CD8-positive, alpha-beta memory T cell (primary cell): ENCODE results near the gene VRK3. TPM values are rescaled to one million over a fixed set of nuclear protein-coding genes. Genes with fewer than 3 reads are reported as not detected.

Experiments
- CTCF ChIA-PET: fragments of 350-600 bp; sonication (Branson Sonifier 250); formaldehyde crosslinking; loops from one replicate; lab custom pipeline; 2021; ENCODE audit warnings: antibody characterized with exemption; lab: Charles Lee
- POLR2A ChIA-PET: fragments of 350-600 bp; sonication (Branson Sonifier 250); formaldehyde crosslinking; loops from one replicate; lab custom pipeline; 2021; ENCODE audit warnings: antibody characterized with exemption; lab: Charles Lee
- DNase-seq, 5 donors: peaks; one replicate each; pipeline versions ENCODE4 v3.0.0 to v3.0.0-alpha.2; 2020 to 2022; ENCODE audit warnings: mixed read lengths in 1 of 5
- H3K27ac ChIP-seq: one replicate; pipeline ENCODE4 v1.7.0; 2013; ENCODE audit warnings: low read depth, mild to moderate bottlenecking, low read length, moderate library complexity
- H3K27me3 ChIP-seq: 2 replicates; pipeline ENCODE4 v1.7.0; 2013; ENCODE audit warnings: low read length, mild to moderate bottlenecking; ENCODE audit not compliant: insufficient read depth, poor library complexity, severe bottlenecking
- H3K36me3 ChIP-seq: 2 replicates; pipeline ENCODE4 v1.7.0; 2013; ENCODE audit warnings: mild to moderate bottlenecking, low read length, moderate library complexity; ENCODE audit not compliant: insufficient read depth
- H3K4me1 ChIP-seq: 2 replicates; pipeline ENCODE4 v1.7.0; 2013; ENCODE audit warnings: mild to moderate bottlenecking, low read length, moderate library complexity; ENCODE audit not compliant: insufficient read depth
- H3K4me3 ChIP-seq: 2 replicates; pipeline ENCODE4 v1.7.0; 2013; ENCODE audit warnings: mild to moderate bottlenecking, low read length
- H3K9me3 ChIP-seq: 2 replicates; pipeline ENCODE4 v1.7.0; 2013; ENCODE audit warnings: mild to moderate bottlenecking, low read length
- H3K27ac Mint-ChIP-seq, 8 donors: one replicate each; pipeline ENCODE4 v1.8.0; 2020 to 2021; ENCODE audit warnings: mixed read lengths in 8 of 8, mild to moderate bottlenecking in 6 of 8, inconsistent platforms in 3 of 8, moderate library complexity in 3 of 8
- H3K27me3 Mint-ChIP-seq, 2 donors: one replicate each; pipeline ENCODE4 v1.8.0; 2020 to 2021; ENCODE audit warnings: mixed read lengths in 2 of 2, mild to moderate bottlenecking in 1 of 2, moderate library complexity in 1 of 2
- H3K36me3 Mint-ChIP-seq, 3 donors: one replicate each; pipeline ENCODE4 v1.8.0; 2020 to 2021; ENCODE audit warnings: mixed read lengths in 3 of 3, inconsistent platforms in 1 of 3, mild to moderate bottlenecking in 1 of 3
- H3K4me1 Mint-ChIP-seq, 3 donors: one replicate each; pipeline ENCODE4 v1.8.0; 2020 to 2021; ENCODE audit warnings: mixed read lengths in 3 of 3, inconsistent platforms in 1 of 3, mild to moderate bottlenecking in 1 of 3
- H3K4me3 Mint-ChIP-seq, 7 donors: one replicate each; pipeline ENCODE4 v1.8.0; 2020 to 2021; ENCODE audit warnings: mixed read lengths in 7 of 7, mild to moderate bottlenecking in 6 of 7, moderate library complexity in 4 of 7, inconsistent platforms in 2 of 7
- H3K9me3 Mint-ChIP-seq, 5 donors: one replicate each; pipeline ENCODE4 v1.8.0; 2020 to 2022; ENCODE audit warnings: mixed read lengths in 5 of 5, mild to moderate bottlenecking in 3 of 5, moderate library complexity in 2 of 5, inconsistent platforms in 1 of 5
- polyA plus RNA-seq: library from polyadenylated mRNA; unstranded; fragments of 300-500 nt; fragmentation: Illumina TruSeq; gene quantifications from one replicate; pipeline ENCODE4 v1.2.3, GENCODE V29; 2021
- total RNA-seq, 2 experiments: library from RNA; stranded (reverse); gene quantifications; one replicate each; pipeline ENCODE4 v1.2.3, GENCODE V29; 2021

The VRK3 gene
- total and polyA plus RNA-seq, 3 experiments from 2014 or later, result 62.4 to 92.7 (median 66.5) TPM

DNA sequence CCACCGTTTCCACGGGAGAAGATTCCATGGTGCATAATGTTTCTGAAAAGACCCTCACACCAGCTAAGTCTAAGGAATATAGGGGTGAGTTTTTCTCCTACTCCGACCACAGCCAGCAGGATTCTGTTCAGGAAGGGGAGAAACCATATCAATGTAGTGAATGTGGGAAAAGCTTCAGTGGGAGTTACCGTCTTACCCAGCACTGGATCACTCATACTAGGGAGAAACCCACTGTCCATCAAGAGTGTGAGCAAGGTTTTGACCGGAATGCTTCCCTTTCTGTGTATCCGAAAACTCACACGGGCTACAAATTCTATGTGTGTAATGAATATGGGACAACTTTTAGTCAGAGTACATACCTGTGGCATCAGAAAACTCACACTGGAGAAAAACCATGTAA lies 19.8 kb upstream of the VRK3 start:
- ChIA-PET POLR2A (no interaction called here), CTCF (no interaction called here)
- Mint-ChIP-seq H3K4me3 (no peak overlapping the region), H3K27ac (peak overlapping the region in 1 of 8 donors; percentile 32), H3K27me3 (no peaks in the 10 kb centered on the region), H3K36me3 (peaks cover 50 to 81% (median 52%) of the 10 kb centered on the region in 3 donors), H3K9me3 (peaks cover 22 to 28% (median 24%) of the 10 kb centered on the region in 5 donors), H3K4me1 (peaks cover 0 to 5% (median under 1%) of the 10 kb centered on the region in 3 donors)
- H3K9me3 ChIP-seq, result peaks cover 15% of the 10 kb centered on the region
- H3K36me3 ChIP-seq, result peaks cover 63% of the 10 kb centered on the region
- no peaks in the 10 kb centered on the region for H3K27me3 ChIP-seq
- H3K4me1 ChIP-seq, result peaks cover 3% of the 10 kb centered on the region
- DNase-seq, result no peak
- H3K4me3 ChIP-seq, result no peak overlapping the region
- no peak overlapping the region for H3K27ac ChIP-seq

DNA sequence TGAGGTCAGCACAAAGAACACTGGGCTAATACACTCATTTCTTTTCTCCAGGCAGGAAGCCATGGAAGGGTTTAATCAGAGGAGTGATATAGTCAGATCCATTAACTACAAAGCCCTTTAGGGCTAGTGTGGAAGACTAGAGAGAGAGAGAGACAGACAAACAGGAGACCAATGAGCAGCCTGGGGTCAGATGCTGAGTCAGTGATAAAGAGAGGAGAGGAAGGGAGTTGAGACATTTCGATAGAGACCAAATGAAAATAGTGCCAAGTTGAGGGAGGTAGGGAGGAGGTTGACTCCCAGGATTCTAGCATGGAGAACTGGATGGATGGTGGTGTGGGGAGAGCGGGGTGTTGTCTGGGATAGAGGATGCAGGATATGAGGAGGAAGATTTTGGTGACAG lies 18.8 kb upstream of the VRK3 start:
- H3K27ac ChIP-seq, result no peak overlapping the region
- no peak overlapping the region for H3K4me3 ChIP-seq
- Mint-ChIP-seq H3K36me3 (peaks cover 55 to 91% (median 56%) of the 10 kb centered on the region in 3 donors), H3K4me3 (no peak overlapping the region), H3K27ac (peak overlapping the region in 1 of 8 donors; percentile 74), H3K27me3 (no peaks in the 10 kb centered on the region), H3K9me3 (peaks cover 22 to 28% (median 24%) of the 10 kb centered on the region in 5 donors), H3K4me1 (no peaks in the 10 kb centered on the region)
- ChIA-PET CTCF (no interaction called here), POLR2A (no interaction called here)
- peaks cover 15% of the 10 kb centered on the region for H3K9me3 ChIP-seq
- no peaks in the 10 kb centered on the region for H3K27me3 ChIP-seq
- H3K36me3 ChIP-seq, result peaks cover 73% of the 10 kb centered on the region
- DNase-seq, result no peak
- no peaks in the 10 kb centered on the region for H3K4me1 ChIP-seq

DNA sequence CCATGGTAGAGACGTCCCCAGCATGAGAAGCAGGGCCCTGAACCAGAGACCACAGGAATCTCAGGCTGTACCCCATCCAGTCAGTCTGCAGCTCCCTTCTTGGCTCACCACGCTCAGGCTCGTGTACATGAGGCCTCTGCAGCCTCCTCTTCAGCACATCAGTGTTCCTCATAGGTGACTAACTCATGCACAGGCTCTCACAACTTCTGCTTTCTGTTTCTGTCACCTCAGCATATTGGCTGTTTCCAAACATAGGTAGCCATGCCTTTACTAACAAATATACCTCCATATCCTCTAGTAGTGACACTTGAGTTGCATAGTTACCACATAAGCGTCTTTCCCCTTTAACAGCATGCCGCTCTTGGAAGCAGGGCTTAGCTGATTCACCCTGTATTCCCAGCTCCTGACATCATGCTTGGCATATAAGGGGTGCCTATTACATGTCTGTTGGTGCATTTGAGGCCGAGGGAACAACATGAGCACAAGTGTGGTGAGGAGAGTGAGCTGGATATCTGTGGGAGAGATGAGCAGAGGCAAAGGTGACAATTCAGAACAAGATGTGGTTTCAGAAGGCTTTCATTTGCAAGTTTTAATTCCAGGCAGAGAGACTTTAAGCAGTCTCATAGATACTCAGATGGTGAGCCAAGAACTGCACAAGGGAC lies 17.3 kb upstream of the VRK3 start:
- Mint-ChIP-seq H3K27ac (peak overlapping the region in 1 of 8 donors; percentile 52), H3K4me1 (no peaks in the 10 kb centered on the region)
- CTCF ChIA-PET, result interaction anchor here (1.2 kb wide), 1 partner anchor 40 kb away, joined by 3 read pairs; no protein-coding TSS in a partner anchor

DNA sequence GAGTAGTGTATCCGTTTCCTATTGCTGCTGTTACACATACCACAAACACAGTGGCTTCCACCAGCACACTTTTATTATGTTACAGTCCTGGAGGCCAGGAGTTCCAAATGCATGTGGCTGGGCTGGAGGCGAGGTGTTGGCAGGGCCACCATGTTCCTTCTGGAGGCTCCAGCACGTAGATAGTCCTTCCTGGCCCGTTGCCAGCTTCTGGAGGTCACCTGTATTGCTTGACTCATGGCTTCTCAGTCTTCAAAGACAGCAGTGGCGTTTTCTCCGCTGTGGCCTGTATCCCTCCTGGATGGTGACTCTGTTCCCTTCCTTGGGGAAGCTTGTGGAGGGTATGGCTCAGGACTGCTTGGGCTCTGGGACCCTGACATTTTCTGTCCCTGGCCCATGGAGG lies 15.8 kb upstream of the VRK3 start:
- no peak overlapping the region for H3K4me3 Mint-ChIP-seq
- H3K4me1 ChIP-seq, result no peaks in the 10 kb centered on the region
- H3K27me3 Mint-ChIP-seq, result no peaks in the 10 kb centered on the region
- no peaks in the 10 kb centered on the region for H3K4me1 Mint-ChIP-seq
- H3K27ac ChIP-seq, result no peak overlapping the region
- H3K36me3 Mint-ChIP-seq, result peaks cover 48 to 88% (median 52%) of the 10 kb centered on the region in 3 donors
- CTCF ChIA-PET, result interaction anchor here (1.4 kb wide), 1 partner anchor 20 kb away, joined by 3 read pairs; no protein-coding TSS in a partner anchor
- H3K4me3 ChIP-seq, result no peak overlapping the region
- H3K9me3 ChIP-seq, result peaks cover 7% of the 10 kb centered on the region
- H3K27me3 ChIP-seq, result no peaks in the 10 kb centered on the region
- H3K36me3 ChIP-seq, result peaks cover 70% of the 10 kb centered on the region
- POLR2A ChIA-PET, result no interaction called here
- no peak overlapping the region for H3K27ac Mint-ChIP-seq
- peaks cover 22 to 27% (median 23%) of the 10 kb centered on the region in 5 donors for H3K9me3 Mint-ChIP-seq
- no peak for DNase-seq

More for the DNA sequence above, 17.3 kb upstream of the VRK3 start:
- no peak overlapping the region for H3K4me3 ChIP-seq
- H3K27ac ChIP-seq, result no peak overlapping the region
- Mint-ChIP-seq H3K36me3 (peaks cover 50 to 91% (median 56%) of the 10 kb centered on the region in 3 donors), H3K9me3 (peaks cover 22 to 28% (median 24%) of the 10 kb centered on the region in 5 donors), H3K27me3 (no peaks in the 10 kb centered on the region), H3K4me3 (no peak overlapping the region)
- H3K36me3 ChIP-seq, result peaks cover 76% of the 10 kb centered on the region
- DNase-seq, result no peak
- no peaks in the 10 kb centered on the region for H3K4me1 ChIP-seq
- POLR2A ChIA-PET, result interaction anchor here (0.6 kb wide), 1 partner anchor 30 kb away, joined by 3 read pairs; no protein-coding TSS in a partner anchor
- H3K27me3 ChIP-seq, result no peaks in the 10 kb centered on the region
- peaks cover 15% of the 10 kb centered on the region for H3K9me3 ChIP-seq

DNA sequence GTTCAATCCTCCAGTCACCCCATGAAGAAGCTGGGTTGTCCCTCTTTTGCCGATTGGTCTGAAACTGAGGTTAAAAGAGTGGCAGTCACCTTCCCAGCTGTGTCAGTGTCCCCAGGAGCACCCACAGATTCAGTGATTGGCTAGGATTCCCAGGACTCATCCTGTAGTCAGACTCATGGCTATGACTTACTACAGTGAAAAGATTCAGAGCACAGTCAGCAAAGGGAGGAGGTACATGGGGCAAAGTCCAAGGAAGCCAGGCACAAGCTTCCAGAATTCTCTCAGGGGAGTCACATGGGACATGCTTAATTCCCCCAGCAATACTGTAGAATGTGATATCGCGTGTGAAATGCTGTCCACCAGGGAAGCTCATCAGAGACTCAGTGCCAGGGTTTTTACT lies 14.8 kb upstream of the VRK3 start:
- no peaks in the 10 kb centered on the region for H3K9me3 ChIP-seq
- peak overlapping the region in 1 of 8 donors; percentile 24 for H3K27ac Mint-ChIP-seq
- H3K27ac ChIP-seq, result no peak overlapping the region
- ChIA-PET CTCF (interaction anchor here (1.4 kb wide), 1 partner anchor 21 kb away, joined by 3 read pairs; no protein-coding TSS in a partner anchor), POLR2A (no interaction called here)
- H3K4me3 Mint-ChIP-seq, result no peak overlapping the region
- peaks cover 38 to 85% (median 42%) of the 10 kb centered on the region in 3 donors for H3K36me3 Mint-ChIP-seq
- H3K4me3 ChIP-seq, result no peak overlapping the region
- no peaks in the 10 kb centered on the region for H3K27me3 ChIP-seq
- no peaks in the 10 kb centered on the region for H3K27me3 Mint-ChIP-seq
- peaks cover 60% of the 10 kb centered on the region for H3K36me3 ChIP-seq
- peaks cover 13 to 18% (median 14%) of the 10 kb centered on the region in 5 donors for H3K9me3 Mint-ChIP-seq
- H3K4me1 ChIP-seq, result no peaks in the 10 kb centered on the region
- no peak for DNase-seq
- peaks cover 0 to 4% (median 0%) of the 10 kb centered on the region in 3 donors for H3K4me1 Mint-ChIP-seq

DNA sequence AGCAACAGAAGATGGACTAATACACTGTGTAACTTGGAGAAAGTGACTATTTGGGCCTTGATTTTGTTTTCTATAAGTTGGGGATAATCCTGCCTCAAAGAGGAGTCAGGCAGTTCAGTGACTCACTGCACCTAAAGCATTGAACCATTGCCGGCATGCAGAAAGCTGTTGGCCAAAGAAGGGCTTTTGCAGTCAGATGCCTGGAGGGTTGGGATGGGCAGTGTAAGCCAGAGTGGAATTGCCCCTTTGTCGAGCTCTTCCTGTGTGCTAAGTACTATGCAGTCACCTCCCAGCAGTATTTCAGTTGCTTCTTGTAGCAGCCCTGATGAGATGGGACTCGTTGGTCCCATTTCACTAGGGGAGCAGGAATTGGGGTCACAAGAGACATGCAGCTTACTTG lies 11.7 kb upstream of the VRK3 start:
- ChIA-PET CTCF (no interaction called here), POLR2A (no interaction called here)
- Mint-ChIP-seq H3K36me3 (peaks cover 26 to 87% (median 29%) of the 10 kb centered on the region in 3 donors), H3K4me3 (no peak overlapping the region), H3K4me1 (peaks cover 5 to 13% (median 10%) of the 10 kb centered on the region in 3 donors), H3K27me3 (no peaks in the 10 kb centered on the region), H3K27ac (peak overlapping the region in 1 of 8 donors; percentile 29), H3K9me3 (no peaks in the 10 kb centered on the region)
- Histone ChIP-seq H3K27me3 (no peaks in the 10 kb centered on the region), H3K4me1 (no peaks in the 10 kb centered on the region), H3K27ac (no peak overlapping the region), H3K4me3 (no peak overlapping the region), H3K36me3 (peaks cover 53% of the 10 kb centered on the region), H3K9me3 (no peaks in the 10 kb centered on the region)
- no peak for DNase-seq

DNA sequence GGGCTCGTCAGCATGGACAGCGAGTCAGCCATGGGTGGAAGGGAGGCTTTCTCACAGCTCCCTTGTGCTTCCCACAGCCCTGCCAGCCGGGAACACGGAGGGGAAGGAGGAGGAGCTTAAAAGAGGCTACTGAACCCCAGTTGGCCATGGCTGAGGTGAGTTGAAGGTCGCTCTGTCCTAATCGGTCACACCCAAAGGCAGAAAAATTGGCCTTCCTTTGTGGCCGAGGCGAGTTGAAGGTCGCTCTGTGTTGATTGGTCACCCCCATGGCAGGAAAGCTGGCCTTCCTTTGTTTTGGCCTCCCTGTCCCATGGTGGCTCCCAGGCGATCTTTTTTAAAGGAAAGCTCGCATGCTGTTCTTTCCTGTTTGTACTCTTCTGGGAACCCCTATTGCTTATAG lies 5.8 kb upstream of the VRK3 start:
- CTCF ChIA-PET, result no interaction called here
- Histone ChIP-seq H3K27me3 (no peaks in the 10 kb centered on the region), H3K36me3 (peaks cover 24% of the 10 kb centered on the region), H3K27ac (no peak overlapping the region), H3K4me1 (peaks cover 11% of the 10 kb centered on the region), H3K9me3 (no peaks in the 10 kb centered on the region), H3K4me3 (no peak overlapping the region)
- DNase-seq, result no peak
- peaks cover 13 to 64% (median 17%) of the 10 kb centered on the region in 3 donors for H3K36me3 Mint-ChIP-seq
- peaks cover 23 to 41% (median 29%) of the 10 kb centered on the region in 3 donors for H3K4me1 Mint-ChIP-seq
- H3K27me3 Mint-ChIP-seq, result no peaks in the 10 kb centered on the region
- H3K4me3 Mint-ChIP-seq, result no peak overlapping the region
- POLR2A ChIA-PET, result no interaction called here
- H3K27ac Mint-ChIP-seq, result no peak overlapping the region
- no peaks in the 10 kb centered on the region for H3K9me3 Mint-ChIP-seq

DNA sequence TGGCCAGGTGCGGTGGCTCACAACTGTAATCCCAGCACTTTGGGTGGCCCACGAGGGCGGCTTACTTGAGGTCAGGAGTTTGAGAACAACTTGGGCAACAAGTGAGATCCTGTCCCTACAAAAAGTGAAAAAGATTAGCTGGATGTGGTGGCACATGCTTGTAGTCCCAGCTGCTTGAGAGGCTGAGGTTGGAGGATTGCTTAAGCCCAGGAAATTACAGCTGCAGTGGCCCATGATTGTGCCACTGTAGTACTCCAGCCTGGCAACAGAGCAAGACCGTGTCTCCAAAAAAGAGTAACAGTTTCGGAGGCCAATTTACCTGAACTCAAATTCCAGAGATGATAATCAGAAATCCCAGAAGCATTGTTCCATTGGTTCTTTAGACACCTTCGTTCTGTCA lies 5.1 kb upstream of the VRK3 start:
- CTCF ChIA-PET, result no interaction called here
- Histone ChIP-seq H3K4me3 (no peak overlapping the region), H3K4me1 (peaks cover 11% of the 10 kb centered on the region), H3K9me3 (no peaks in the 10 kb centered on the region), H3K36me3 (peaks cover 24% of the 10 kb centered on the region), H3K27ac (no peak overlapping the region), H3K27me3 (no peaks in the 10 kb centered on the region)
- Mint-ChIP-seq H3K36me3 (peaks cover 13 to 64% (median 17%) of the 10 kb centered on the region in 3 donors), H3K9me3 (no peaks in the 10 kb centered on the region), H3K27ac (peak overlapping the region in 2 of 8 donors; percentile 62 to 68), H3K4me3 (no peak overlapping the region), H3K27me3 (peaks cover 0 to 3% of the 10 kb centered on the region in 2 donors), H3K4me1 (peaks cover 28 to 46% (median 34%) of the 10 kb centered on the region in 3 donors)
- POLR2A ChIA-PET, result no interaction called here
- DNase-seq, result no peak
